Liver (tissue), 9 donors: ENCODE measurements around the gene MADCAM1. TPM values are rescaled to one million over a fixed set of nuclear protein-coding genes. Genes with fewer than 3 reads are reported as not detected.

ENCODE experiments used
- DNase-seq: peaks from one replicate; pipeline ENCODE4 v3.0.0-alpha.2; 2017; ENCODE audit warnings: low spot score
- H3K27ac ChIP-seq, 2 donors: one replicate each; pipeline ENCODE4 v1.7.0; 2013; ENCODE audit warnings: inconsistent platforms in 2 of 2, low read length in 2 of 2, control low read depth in 1 of 2, low read depth in 1 of 2, mild to moderate bottlenecking in 1 of 2
- H3K27me3 ChIP-seq, 4 donors: one replicate each; pipeline versions ENCODE4 v1.6.1 to v1.7.0; 2013; ENCODE audit warnings: low read length in 3 of 4, inconsistent platforms in 1 of 4, mild to moderate bottlenecking in 1 of 4, moderate library complexity in 1 of 4; ENCODE audit not compliant: control insufficient read depth in 4 of 4, insufficient read depth in 4 of 4
- H3K36me3 ChIP-seq, 4 donors: one replicate each; pipeline versions ENCODE4 v1.6.1 to v1.7.0; 2013; ENCODE audit warnings: low read length in 3 of 4, mild to moderate bottlenecking in 3 of 4, low read depth in 1 of 4, moderate library complexity in 1 of 4; ENCODE audit not compliant: control insufficient read depth in 4 of 4, insufficient read depth in 3 of 4
- H3K4me1 ChIP-seq, 4 donors: one replicate each; pipeline versions ENCODE4 v1.6.1 to v1.7.0; 2013; ENCODE audit warnings: low read length in 3 of 4, mild to moderate bottlenecking in 3 of 4, moderate library complexity in 1 of 4; ENCODE audit not compliant: control insufficient read depth in 4 of 4, insufficient read depth in 4 of 4
- H3K4me3 ChIP-seq, 3 donors: one replicate each; pipeline versions ENCODE4 v1.6.1 to v1.7.0; 2013; ENCODE audit warnings: low read length in 3 of 3, control low read depth in 1 of 3, low read depth in 1 of 3, mild to moderate bottlenecking in 1 of 3
- H3K9ac ChIP-seq, 2 donors: one replicate each; pipeline ENCODE4 v1.7.0; 2013; ENCODE audit warnings: low read length in 2 of 2, mild to moderate bottlenecking in 2 of 2, moderate library complexity in 2 of 2, control low read depth in 1 of 2, low read depth in 1 of 2
- H3K9me3 ChIP-seq, 4 donors: one replicate each; pipeline versions ENCODE4 v1.6.1 to v1.7.0; 2013; ENCODE audit warnings: low read length in 3 of 4; ENCODE audit not compliant: control insufficient read depth in 4 of 4
- ATF3 ChIP-seq: IDR thresholded peaks from 2 replicates; pipeline ENCODE4 v1.6.1; 2016; ENCODE audit warnings: antibody characterized with exemption
- CTCF ChIP-seq: fragments of 150-350 bp; IDR thresholded peaks from 2 replicates; pipeline ENCODE4 v1.5.1; 2017; ENCODE audit warnings: improper control_type of control experiment, low read depth, low read length; ENCODE audit not compliant: missing input control
- EGR1 ChIP-seq, 2 donors: IDR thresholded peaks; 2 replicates each; pipeline ENCODE4 v1.6.1; 2016 to 2018; ENCODE audit warnings: antibody characterized with exemption in 2 of 2, low read depth in 2 of 2
- FOXA2 ChIP-seq: IDR thresholded peaks from 2 replicates; pipeline ENCODE4 v1.6.1; 2016; ENCODE audit warnings: antibody characterized with exemption
- GABPA ChIP-seq, 2 donors: IDR thresholded peaks in 1 of 2; conservative IDR thresholded peaks in 1 of 2; 2 replicates each; pipeline ENCODE4 v1.6.1; 2016; ENCODE audit warnings: antibody characterized with exemption in 2 of 2, mild to moderate bottlenecking in 1 of 2, moderate library complexity in 1 of 2
- HNF4A ChIP-seq, 2 donors: conservative IDR thresholded peaks; 2 replicates each; pipeline ENCODE4 v1.6.1; 2016; ENCODE audit warnings: antibody characterized with exemption in 2 of 2, mild to moderate bottlenecking in 2 of 2
- HNF4G ChIP-seq: IDR thresholded peaks from 2 replicates; pipeline ENCODE4 v1.6.1; 2016; ENCODE audit warnings: antibody characterized with exemption
- JUND ChIP-seq, 2 donors: IDR thresholded peaks; 2 replicates each; pipeline ENCODE4 v1.6.1; 2016; ENCODE audit warnings: antibody characterized with exemption in 2 of 2
- MAX ChIP-seq: IDR thresholded peaks from 2 replicates; pipeline ENCODE4 v1.6.1; 2016; ENCODE audit warnings: antibody characterized with exemption
- NR2F2 ChIP-seq: IDR thresholded peaks from 2 replicates; pipeline ENCODE4 v1.6.1; 2016; ENCODE audit warnings: antibody characterized with exemption
- RAD21 ChIP-seq, 2 donors: IDR thresholded peaks; 2 replicates each; pipeline ENCODE4 v1.6.1; 2016; ENCODE audit warnings: antibody characterized with exemption in 2 of 2, mild to moderate bottlenecking in 2 of 2
- REST ChIP-seq: IDR thresholded peaks from 2 replicates; pipeline ENCODE4 v1.6.1; 2016; ENCODE audit warnings: antibody characterized with exemption, mild to moderate bottlenecking
- RXRA ChIP-seq, 2 donors: IDR thresholded peaks; 2 replicates each; pipeline ENCODE4 v1.6.1; 2017 to 2018; ENCODE audit warnings: antibody characterized with exemption in 2 of 2, mild to moderate bottlenecking in 1 of 2
- TAF1 ChIP-seq: conservative IDR thresholded peaks from 2 replicates; pipeline ENCODE4 v1.6.1; 2016; ENCODE audit warnings: antibody characterized with exemption, mild to moderate bottlenecking
- YY1 ChIP-seq: IDR thresholded peaks from 2 replicates; pipeline ENCODE4 v1.6.1; 2016; ENCODE audit warnings: antibody characterized with exemption, mild to moderate bottlenecking
- ZBTB33 ChIP-seq: IDR thresholded peaks from 2 replicates; pipeline ENCODE4 v1.6.1; 2016; ENCODE audit warnings: antibody characterized with exemption
- WGBS: extraction: QIAGEN DNeasy Blood & Tissue Kit; methylation state at CpG from one replicate; pipeline ENCODE4 v1.1.7; 2013; 5-methylcytosine and 5-hydroxymethylcytosine counted together
- polyA plus RNA-seq, 2 donors: library from polyadenylated mRNA; stranded (reverse) in 1 of 2; unstranded in 1 of 2; fragments of 200-250 nt in 1 of 2; fragments of >200 nt in 1 of 2; fragmentation: Nextera tagmentation in 1 of 2; extraction: Ambion mirVana in 1 of 2; gene quantifications; one replicate each; pipeline versions ENCODE4 v1.2.1 to v1.2.3, GENCODE V29; 2013 to 2015
- total RNA-seq, 2 donors: library from RNA; depleted of rRNA; stranded (reverse); fragments of >200 nt; gene quantifications; one replicate each; pipeline ENCODE4 v1.2.3, GENCODE V29; 2014
- donor health status: healthy.
- donor health status: healthy.
- donor health status: healthy.
- donor health status: healthy.
- donor health status: healthy.

Gene MADCAM1
- total and polyA plus RNA-seq, 4 donors: 0.17 to 0.32 (median 0.24) TPM

- no peaks in the 10 kb centered on the region for H3K9me3 ChIP-seq
- TF ChIP-seq NR2F2: no peak
- no peak for TF ChIP-seq GABPA (IDR thresholded peaks at IDR 0.05 in 1 of 2, conservative IDR thresholded peaks at IDR 0.05 in 1 of 2)
- TF ChIP-seq RAD21 (IDR thresholded peaks at IDR 0.05): no peak
- no peak for TF ChIP-seq HNF4G
- TF ChIP-seq EGR1 (IDR thresholded peaks at IDR 0.05; ENCODE audit: low read depth in 2 of 2): no peak
- no peak for TF ChIP-seq CTCF
- TF ChIP-seq TAF1: no peak
- no peak for TF ChIP-seq HNF4A (conservative IDR thresholded peaks at IDR 0.05)
- no peak for TF ChIP-seq JUND (IDR thresholded peaks at IDR 0.05)
- no peak for TF ChIP-seq ATF3
- no peak for TF ChIP-seq ZBTB33
- TF ChIP-seq REST: no peak
- no peak for TF ChIP-seq RXRA (IDR thresholded peaks at IDR 0.05)
- no peak for TF ChIP-seq MAX
- no peak for TF ChIP-seq YY1
- no peak for TF ChIP-seq FOXA2
- no peak for DNase-seq
- WGBS: 90% methylated on average over 22 of the region's 22 CpGs
- H3K27ac ChIP-seq: no peak overlapping the region
- H3K27me3 ChIP-seq: no peaks in the 10 kb centered on the region
- H3K4me3 ChIP-seq: no peak overlapping the region
- H3K4me1 ChIP-seq: no peaks in the 10 kb centered on the region
- peaks cover 0 to 6% (median 2%) of the 10 kb centered on the region in 4 donors for H3K36me3 ChIP-seq
- no peak overlapping the region for H3K9ac ChIP-seq
Observed at GRCh38 chr19:453606-454005, 42.7 kb upstream of the MADCAM1 start.
